ENCODE results near the gene TTC9.
A peak's percentile ranks its signal among the peaks of the same experiment; 100 is the strongest.

The TTC9 gene

GRCh38 chr14:70624972-70625371 is 16.7 kb upstream of the TTC9 start:
- DNase-seq (ENCODE audit: low read depth), result no peak
- H3K4me3 ChIP-seq (ENCODE audit: control insufficient read depth, low read depth, low read length), result no peak overlapping the region
- TF ChIP-seq, protein P1, sequence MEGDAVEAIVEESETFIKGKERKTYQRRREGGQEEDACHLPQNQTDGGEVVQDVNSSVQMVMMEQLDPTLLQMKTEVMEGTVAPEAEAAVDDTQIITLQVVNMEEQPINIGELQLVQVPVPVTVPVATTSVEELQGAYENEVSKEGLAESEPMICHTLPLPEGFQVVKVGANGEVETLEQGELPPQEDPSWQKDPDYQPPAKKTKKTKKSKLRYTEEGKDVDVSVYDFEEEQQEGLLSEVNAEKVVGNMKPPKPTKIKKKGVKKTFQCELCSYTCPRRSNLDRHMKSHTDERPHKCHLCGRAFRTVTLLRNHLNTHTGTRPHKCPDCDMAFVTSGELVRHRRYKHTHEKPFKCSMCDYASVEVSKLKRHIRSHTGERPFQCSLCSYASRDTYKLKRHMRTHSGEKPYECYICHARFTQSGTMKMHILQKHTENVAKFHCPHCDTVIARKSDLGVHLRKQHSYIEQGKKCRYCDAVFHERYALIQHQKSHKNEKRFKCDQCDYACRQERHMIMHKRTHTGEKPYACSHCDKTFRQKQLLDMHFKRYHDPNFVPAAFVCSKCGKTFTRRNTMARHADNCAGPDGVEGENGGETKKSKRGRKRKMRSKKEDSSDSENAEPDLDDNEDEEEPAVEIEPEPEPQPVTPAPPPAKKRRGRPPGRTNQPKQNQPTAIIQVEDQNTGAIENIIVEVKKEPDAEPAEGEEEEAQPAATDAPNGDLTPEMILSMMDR (IDR thresholded peaks at IDR 0.05; ENCODE audit: control insufficient read depth, insufficient read depth, low read depth, low read length, missing control alignments), result no peak

- DNase-seq (ENCODE audit: low read depth), result no peak
- no peak overlapping the region for H3K4me3 ChIP-seq (ENCODE audit: control insufficient read depth, low read depth, low read length)
- TF ChIP-seq, protein P1 (IDR thresholded peaks at IDR 0.05; ENCODE audit: control insufficient read depth, insufficient read depth, low read depth, low read length, missing control alignments), result no peak
Measured at GRCh38 chr14:70631948-70632347, 9.8 kb upstream of the TTC9 start.

DNA sequence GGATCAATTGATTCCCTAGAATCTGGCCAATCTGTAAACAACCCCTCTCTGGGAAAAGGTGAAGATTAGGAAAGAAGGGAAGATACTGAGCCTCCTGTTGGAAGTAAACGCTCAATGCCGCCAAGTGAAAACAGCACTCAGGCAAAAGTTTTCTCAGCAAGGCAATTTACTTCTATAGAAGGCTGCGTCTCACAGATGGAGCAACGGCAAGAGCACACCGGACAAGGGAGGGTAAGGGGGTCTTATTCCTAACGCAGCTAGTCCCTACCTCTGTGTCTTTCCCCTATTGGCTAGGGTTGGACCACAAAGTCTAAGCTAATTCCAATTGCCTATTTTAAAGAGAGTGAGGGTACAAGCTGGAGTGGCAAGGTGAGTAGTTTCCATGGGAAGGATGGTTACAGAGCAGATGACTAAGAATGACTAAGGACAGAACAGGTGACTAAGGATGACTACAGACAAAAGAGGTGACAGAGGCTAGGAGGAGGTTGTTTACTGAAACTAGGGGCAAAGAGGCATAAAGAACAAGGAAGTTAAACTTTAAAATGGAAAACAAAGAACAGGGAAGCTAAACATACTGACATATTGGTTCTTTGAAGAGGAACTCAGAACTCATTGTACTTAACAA is 5.6 kb upstream of the TTC9 start:
- no peak overlapping the region for H3K4me3 ChIP-seq (ENCODE audit: control insufficient read depth, low read depth, low read length)
- DNase-seq (ENCODE audit: low read depth), result no peak
- TF ChIP-seq, protein P1 (IDR thresholded peaks at IDR 0.05; ENCODE audit: control insufficient read depth, insufficient read depth, low read depth, low read length, missing control alignments), result no peak

- DNase-seq (ENCODE audit: low read depth), result no peak
- TF ChIP-seq, protein P1 (IDR thresholded peaks at IDR 0.05; ENCODE audit: control insufficient read depth, insufficient read depth, low read depth, low read length, missing control alignments), result no peak
- H3K4me3 ChIP-seq (ENCODE audit: control insufficient read depth, low read depth, low read length), result no peak overlapping the region
Measured at GRCh38 chr14:70638416-70638815, 3.3 kb upstream of the TTC9 start.

DNA sequence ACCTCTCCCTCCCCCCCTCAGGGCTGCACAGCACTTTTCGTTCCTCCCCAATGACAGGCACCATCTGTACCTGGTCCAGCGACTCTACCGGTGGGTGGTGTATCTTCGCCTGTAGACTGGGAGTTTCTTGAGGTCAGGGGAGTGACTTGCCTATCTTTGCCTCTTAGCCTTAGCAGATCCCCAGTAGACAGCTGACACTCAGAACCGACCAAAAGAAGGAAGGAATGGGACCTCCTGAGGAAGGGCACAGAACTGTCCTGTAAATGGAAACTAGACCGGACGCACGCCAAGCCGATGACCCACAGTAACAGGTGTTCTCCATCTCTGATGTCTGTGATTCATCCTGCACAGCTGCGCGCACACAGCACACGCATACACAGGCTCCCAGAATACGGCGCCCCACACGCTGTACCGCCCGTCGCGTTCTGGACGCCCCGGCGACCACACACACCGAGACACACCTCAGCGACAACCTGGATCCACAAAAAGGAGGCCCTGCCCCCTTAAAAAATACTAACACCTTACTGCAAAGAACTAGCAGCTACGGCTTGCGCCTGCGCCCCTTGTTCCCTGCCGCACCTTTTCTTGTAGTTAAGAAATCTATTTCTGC is 673 bp upstream of the TTC9 start:
- peak overlapping the region; percentile 44 for H3K4me3 ChIP-seq (ENCODE audit: control insufficient read depth, low read depth, low read length)
- TF ChIP-seq, protein P1 (IDR thresholded peaks at IDR 0.05; ENCODE audit: control insufficient read depth, insufficient read depth, low read depth, low read length, missing control alignments), result no peak
- DNase-seq (ENCODE audit: low read depth), result no peak

- no peak for DNase-seq (ENCODE audit: low read depth)
- TF ChIP-seq, protein P1 (IDR thresholded peaks at IDR 0.05; ENCODE audit: control insufficient read depth, insufficient read depth, low read depth, low read length, missing control alignments), result no peak
- H3K4me3 ChIP-seq (ENCODE audit: control insufficient read depth, low read depth, low read length), result peak overlapping the region; percentile 19
Measured at GRCh38 chr14:70642303-70643235, 853 bp downstream of the TTC9 start.

Measured in AG09309 (cell line).